ACHN (cell line): ENCODE measurements around the gene RPS5.
"Not testable (repeated sequence)": the region's sequence is repeated elsewhere in the genome, so short reads cannot be mapped to it uniquely, and the experiment has no call there.

Experiments used
- DNase-seq: peaks from one replicate; pipeline ENCODE4 v3.0.0-alpha.2; 2015
- in situ Hi-C: cut with HindIII; loops from 2 replicates; pipeline ENCODE4 v1.10.0; 2017; ENCODE audit warnings: low sequenced_read_pairs, low pct_ligation_motif_present, low pct_unique_long_range_greater_than_20kb

RPS5 gene

DNA sequence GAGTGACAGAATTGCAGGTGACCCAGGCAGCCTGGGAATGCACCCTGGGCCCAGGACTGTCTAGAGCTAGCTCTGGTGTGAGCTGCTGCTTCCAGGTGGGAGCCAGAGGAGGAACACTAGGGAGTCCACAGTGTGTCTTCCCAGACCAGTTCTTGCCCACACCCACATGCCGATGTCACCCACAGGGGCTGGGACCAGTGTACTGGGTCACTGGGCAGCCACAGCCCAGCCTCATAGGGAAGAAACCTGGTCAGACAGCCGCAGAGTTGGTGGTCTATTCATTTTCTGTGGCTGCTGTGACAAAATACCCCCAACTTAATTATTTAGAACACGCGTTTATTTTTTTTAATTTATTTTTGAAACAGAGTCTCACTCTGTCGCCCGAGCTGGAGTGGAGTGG is 11.5 kb downstream of the RPS5 start:
- in situ Hi-C loops, result no loop called here
- DNase-seq, result no peak

DNA sequence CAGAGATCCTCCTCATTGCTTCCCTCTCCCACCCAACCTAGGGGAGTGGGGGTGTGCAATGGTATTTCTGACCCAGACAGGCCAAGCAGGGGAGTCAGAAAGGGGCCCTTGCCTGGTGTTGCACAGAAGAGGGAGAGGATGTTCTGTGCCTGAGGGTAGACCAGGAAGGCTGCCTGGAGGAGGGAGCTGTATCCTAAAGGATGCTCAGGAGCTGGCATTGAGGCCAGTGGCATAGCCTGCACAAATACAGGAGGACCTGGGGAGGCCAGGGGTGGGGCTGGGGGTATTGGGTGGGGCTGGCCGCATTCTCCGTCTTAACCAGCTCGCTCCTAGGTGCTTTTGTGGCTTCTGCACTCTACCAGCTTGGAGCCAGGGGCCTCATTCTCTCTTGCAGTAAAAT is 12.8 kb downstream of the RPS5 start:
- DNase-seq, result no peak
- in situ Hi-C loops, result no loop called here

DNA sequence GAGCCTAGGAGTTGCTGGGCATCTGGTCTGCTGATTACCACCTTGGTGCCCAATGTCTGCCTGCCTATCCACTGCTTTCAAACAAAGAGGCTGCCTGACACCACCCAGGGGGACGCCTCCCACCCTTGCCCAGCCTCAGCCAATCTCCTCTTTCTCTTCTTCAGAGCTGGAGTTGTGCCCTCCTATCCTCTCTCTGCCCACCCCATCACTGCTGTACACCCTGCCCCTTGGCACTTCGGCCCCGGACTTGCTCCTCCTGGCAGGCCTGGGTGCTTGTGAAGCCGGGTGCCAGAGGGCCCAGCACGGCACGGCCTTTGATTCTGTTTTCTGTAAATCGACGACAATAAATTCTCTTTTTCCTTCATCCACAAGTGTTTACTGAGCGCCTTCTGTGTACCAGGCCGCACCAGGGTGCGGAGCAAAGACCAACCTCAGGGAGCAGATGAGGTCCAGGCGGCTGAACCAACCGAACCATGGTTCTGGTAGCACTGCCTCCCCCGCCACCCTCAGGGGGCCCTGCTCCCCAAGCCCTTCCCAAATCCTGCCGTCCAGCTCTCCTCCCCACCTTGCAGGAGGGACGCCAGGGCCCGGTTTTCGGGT is 13.3 kb downstream of the RPS5 start:
- DNase-seq, result no peak
- in situ Hi-C loops, result no loop called here

DNA sequence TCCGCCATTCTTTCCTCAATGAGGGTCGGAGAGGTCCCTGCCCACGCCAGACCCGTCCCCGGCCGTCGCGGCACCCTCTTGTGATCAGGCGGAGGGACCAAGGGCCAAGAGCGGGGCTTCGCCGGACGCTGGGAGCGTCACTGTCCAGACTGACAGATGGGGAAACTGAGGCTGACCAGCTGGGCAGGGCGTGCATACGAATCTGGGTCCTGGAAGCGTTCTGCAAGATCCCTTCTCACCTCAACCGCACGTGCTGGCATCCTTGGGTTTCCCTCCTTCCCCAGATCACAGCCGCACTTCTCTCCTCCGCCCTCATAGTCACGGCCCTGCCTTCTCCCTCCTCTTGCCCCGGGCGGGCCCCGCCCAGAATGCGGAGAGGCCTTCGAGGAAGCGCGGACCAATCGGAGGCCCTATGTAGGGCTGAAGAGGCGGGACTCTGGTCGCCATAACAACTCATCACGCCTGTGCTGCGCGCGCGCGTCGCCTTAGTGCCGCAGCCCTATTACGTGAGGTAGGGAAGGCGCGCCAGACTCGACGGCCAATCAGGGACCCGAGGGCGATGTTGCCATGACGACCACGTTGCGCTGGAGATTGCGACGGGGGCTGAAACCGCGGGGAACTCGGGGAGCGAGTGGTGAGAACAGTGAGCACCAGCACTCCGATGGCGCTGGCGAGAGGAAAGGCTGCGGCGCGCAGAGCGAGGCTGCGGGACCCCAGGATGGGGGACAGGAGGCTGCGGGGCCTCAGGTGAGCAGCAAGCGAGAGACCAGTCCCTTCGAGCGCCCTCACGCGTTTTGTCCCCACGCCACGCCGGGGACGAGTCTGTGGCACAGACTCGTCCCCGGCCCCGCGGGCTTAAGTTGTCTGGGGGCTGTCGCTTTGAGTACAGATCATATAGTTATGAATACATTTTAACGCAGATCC is 14.1 kb downstream of the RPS5 start:
- peak; percentile 97 for DNase-seq
- in situ Hi-C loops, result no loop called here

DNA sequence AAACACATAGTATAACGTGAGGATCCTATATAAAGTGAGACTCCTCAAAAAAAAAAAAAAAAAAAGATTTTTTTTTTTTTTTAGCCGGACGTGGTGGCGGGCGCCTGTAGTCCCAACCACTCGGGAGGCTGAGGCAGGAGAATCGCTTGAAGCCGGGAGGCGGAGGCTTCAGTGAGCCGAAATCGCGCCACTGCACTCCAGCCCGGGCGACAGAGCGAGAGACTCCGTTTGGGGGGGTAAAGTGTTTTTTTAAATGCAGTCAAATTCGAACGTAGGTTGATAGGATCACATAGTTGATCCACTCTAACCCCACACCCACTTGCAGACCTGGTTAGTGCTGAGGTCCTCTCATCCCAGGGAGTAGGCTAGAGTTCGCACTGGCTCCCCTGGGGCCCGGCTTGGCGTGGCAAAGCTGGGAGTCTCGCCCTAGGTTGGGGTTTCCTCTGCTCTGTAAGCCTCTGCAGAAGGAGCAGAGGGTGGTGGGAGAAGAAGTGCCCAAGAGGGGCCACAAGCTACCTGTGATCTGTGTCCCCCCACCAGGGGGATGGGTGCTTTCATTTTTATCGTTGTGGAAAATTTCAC is 14.9 kb downstream of the RPS5 start:
- in situ Hi-C loops, result no loop called here
- DNase-seq, result no peak

DNA sequence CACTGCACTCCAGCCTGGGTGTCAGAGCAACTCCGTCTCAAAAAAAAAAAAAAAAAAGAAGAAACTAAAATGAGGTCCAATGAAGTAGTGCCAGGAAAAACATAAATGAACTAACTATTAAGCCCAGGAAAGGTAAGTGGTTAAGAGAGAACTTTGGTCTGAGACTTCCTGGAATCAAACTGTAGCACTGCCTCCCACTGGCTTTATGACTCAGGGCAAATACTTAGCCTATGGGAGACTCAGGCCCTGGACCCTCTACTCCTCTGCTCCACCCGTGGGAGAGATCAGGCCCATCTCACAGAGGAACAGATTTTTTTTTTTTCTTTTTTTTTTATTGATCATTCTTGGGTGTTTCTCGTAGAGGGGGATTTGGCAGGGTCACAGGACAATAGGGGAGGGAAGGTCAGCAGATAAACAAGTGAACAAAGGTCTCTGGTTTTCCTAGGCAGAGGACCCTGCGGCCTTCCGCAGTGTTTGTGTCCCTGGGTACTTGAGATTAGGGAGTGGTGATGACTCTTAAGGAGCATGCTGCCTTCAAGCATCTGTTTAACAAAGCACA is 16.9 kb downstream of the RPS5 start:
- in situ Hi-C loops, result not testable (repeated sequence)

DNA sequence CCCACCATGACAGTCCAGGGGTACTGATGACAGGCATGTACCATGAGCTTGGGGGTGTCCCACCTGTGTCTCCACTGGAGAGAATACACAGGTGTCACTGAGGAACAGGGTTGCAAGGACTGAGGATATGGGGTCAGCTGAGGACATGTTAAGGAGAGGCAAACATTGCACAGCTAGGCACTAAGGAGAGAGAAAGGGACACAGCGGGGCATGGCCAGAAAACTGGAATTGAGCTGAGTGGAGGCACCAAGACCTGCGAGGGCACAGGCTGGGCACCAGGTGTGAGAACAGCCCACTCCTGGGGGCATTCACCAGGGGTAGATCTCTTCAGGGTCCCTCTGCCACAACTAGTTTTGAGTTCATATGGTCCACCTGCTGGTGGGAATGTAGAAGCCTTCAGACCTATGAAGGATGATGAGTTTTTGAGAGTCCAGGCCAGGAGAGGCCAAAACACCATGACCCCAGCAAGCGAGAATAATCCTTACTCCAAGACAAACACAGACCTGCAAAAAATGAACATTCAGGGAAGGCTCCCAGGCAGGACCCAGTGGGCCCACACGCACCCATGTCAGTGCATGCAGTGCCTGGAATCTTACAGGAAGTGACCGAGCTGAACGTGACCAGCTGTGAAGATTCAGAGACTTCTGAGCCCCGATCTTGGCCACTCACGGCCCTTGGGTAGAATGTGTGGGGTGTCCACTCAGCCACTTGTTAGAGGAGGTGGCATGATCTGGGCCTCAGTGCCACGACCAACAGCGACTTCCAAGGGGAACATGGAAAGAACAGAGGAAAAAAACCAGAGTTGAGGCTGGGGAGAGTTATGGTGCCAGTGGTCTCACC is 20.0 kb downstream of the RPS5 start:
- in situ Hi-C loops, result no loop called here
- DNase-seq, result no peak

More for the DNA sequence above, 16.9 kb downstream of the RPS5 start:
- not testable (repeated sequence) for DNase-seq

DNA sequence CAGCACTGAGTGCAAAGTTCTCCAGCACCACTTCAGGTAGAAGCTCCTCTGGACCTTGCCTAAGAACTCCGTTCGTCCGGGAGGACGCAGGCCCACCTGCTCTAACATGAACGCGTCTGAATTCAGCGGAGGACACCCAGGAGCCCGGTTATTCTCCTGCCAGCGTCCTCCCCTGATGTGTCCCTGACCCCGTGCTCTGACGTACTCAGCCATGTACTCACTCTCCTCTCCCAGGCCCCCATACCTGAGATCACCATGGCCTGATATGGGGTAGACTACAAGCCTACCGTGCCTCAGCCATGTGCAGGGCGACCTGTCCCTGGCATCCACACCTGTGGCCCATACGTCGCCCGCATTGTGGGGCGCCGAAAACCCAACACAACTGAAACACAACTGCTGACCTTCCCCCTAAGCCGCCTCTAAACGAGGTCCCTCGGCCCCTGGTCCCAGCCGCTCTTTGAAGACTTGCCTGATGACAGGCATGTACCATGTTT is 20.6 kb downstream of the RPS5 start:
- in situ Hi-C loops, result no loop called here
- no peak for DNase-seq

DNA sequence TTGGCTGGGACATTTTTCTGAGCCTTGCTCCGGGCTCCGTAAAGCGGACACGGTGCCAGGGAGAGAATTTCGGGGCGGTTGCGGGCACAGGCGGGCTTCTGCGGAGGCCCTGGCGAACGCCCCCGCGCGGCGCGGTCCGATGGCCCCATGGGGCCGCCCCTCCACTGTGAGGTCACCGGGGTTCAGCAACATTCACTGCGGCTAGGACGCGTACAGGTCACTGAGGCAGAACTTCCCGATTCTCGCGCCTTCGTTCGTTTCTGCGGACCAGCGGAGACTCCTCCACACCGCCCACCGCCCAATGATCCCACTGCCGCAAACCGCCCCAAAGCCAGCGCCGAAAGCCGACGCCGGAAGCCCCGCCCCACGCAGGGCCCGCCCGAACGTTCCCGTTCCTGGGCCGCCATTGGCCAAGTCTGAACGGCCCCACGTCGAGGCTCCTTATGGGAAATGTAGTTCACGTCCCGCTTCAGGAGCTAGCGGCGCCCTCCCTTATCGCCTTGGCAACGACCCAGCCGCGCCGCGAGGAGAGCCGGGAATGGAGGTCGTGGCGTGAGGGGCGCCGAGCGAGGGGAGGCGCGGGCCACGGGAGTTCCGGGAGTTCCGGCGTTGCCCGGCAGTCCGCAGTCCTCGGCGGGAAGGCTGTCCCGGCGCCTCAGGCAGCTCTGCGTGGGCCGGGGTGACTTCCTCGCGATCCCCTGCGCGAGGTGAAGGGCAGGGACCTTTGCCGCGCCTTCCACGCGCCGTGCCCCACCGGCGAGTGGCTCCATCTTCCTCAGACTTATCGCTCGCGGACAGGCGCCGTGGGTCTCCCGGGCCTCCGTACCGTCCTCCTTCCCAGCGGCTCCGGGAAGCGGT is 21.3 kb downstream of the RPS5 start, which contains the start of gene ZNF584:
Gene ZNF584, plus strand, starts transcription at position 498 of the 858 bp plus-strand sequence. CDS start 499 bp downstream, outside the sequence.
- DNase-seq, result peak; percentile 92
- in situ Hi-C loops, result no loop called here

DNA sequence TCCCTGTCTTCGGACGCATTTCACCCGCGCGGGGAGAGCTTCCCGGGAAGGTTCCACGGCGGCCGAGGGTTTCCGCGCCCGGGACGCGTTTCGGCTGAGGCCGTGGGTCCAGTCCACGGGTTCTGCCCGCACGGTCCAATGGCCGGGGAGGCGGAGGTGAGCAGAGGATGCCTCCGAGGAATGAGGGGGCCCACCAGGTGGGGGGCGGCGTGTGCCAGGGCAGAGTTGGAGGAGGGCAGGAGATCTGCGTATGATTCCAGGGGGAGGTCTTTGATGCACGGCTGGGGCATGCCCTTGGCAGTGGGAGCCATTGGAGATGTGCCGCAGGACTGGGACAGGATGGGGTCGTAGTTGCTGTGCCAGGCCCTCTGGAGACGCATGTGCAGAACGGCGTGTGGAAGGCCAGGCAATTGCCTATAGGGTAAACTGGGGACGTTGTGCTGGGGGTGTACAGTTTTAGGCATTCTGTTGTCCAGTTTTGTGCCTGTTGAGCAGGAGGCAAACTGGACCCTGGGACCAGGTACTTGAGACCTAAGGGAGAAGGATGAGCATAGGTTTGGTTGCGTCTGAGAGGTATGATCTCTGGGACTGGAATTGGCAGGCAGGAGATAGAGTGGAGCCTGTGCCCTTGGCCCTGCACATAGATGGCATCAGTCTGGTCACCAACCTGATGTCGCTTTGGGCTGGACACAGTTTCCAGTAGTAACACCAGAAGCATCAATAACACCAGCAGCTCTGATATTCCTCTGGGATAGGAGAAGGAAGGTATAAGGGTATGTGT is 22.1 kb downstream of the RPS5 start:
- peak; percentile 41 for DNase-seq
- in situ Hi-C loops, result no loop called here

DNA sequence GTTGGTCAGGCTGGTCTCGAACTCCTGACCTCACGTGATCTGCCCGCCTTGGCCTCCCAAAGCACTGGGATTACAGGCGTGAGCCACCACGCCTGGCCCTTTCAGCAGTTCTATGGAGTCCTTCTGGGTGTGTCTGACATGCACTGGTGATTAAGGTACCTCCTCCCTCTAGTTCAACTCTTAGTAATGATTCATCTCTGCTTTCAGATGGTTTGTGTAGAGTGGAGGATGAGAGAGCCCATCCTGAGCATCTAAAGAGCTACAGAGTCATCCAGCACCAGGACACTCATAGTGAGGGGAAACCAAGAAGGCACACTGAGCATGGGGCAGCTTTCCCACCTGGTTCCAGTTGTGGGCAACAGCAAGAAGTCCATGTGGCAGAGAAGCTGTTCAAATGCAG is 29.5 kb downstream of the RPS5 start:
- DNase-seq, result no peak
- in situ Hi-C loops, result no loop called here

DNA sequence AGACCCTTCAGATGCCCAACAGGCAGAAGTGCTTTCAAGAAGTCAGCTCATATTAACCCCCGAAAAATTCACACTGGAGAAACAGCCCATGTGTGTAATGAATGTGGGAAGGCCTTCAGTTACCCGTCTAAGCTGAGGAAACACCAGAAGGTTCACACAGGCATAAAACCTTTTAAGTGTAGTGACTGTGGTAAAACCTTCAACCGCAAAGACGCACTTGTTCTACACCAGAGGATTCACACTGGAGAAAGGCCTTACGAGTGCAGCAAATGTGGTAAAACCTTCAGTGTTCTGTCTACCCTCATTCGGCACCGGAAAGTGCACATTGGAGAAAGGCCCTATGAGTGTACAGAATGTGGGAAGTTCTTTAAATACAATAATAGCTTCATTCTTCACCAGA is 30.0 kb downstream of the RPS5 start:
- in situ Hi-C loops, result no loop called here
- no peak for DNase-seq

DNA sequence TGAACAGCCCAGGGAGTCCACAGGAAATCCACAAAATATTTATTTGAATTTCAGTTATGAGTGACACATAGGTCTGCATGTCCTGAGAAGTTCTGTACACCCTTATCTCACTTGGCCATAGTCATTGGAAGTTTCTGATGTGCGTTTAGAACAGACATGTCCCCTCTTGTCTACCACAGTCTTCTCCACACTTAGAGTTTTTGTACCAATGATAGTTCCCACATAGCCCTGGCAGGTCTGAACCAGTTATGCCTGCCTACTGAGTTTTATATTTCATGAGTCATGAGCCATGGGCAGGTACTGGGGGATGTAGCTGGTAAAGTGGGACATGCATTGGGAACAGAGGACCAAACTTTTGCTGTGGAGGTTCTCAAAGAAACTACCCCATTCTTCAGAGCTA is 41.5 kb downstream of the RPS5 start:
- in situ Hi-C loops, result no loop called here
- DNase-seq, result no peak

DNA sequence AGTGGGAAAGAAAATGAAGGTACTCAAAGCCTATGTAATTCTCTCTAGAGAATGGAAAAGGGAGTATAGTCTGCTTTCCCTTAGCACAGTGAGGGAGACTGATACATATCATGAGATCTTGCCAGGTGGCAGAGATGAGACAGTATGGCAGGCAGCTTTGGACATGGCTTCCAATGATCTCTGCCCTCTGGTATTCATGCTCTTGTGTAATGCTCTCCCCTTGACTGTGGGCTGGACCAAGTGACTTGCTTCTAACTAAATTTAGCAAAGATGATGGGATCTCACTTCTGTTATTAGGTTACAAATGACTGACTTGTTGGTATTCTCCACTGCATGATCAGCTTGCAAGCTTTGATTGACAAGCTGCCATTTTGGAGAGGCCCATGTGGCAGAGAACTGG is 42.7 kb downstream of the RPS5 start:
- in situ Hi-C loops, result no loop called here
- DNase-seq, result no peak

DNA sequence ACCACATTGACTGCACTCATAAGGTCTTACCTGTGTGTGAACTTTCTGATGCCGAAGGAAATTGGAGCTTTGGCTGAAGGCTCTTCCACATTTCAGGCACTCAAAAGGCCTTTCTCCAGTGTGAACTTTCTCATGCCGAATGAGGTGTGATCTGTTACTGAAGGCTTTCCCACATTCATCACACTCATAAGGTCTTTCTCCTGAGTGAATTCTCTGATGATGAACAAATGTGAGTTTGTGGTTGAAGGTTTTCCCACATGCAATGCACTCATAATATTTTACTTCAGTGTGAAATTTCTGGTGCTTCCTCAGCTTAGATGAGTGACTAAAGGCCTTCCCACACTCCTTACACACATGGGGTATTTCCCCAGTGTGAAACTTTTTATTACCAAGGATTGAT is 47.1 kb downstream of the RPS5 start:
- DNase-seq, result peak; percentile 10
- in situ Hi-C loops, result no loop called here

DNA sequence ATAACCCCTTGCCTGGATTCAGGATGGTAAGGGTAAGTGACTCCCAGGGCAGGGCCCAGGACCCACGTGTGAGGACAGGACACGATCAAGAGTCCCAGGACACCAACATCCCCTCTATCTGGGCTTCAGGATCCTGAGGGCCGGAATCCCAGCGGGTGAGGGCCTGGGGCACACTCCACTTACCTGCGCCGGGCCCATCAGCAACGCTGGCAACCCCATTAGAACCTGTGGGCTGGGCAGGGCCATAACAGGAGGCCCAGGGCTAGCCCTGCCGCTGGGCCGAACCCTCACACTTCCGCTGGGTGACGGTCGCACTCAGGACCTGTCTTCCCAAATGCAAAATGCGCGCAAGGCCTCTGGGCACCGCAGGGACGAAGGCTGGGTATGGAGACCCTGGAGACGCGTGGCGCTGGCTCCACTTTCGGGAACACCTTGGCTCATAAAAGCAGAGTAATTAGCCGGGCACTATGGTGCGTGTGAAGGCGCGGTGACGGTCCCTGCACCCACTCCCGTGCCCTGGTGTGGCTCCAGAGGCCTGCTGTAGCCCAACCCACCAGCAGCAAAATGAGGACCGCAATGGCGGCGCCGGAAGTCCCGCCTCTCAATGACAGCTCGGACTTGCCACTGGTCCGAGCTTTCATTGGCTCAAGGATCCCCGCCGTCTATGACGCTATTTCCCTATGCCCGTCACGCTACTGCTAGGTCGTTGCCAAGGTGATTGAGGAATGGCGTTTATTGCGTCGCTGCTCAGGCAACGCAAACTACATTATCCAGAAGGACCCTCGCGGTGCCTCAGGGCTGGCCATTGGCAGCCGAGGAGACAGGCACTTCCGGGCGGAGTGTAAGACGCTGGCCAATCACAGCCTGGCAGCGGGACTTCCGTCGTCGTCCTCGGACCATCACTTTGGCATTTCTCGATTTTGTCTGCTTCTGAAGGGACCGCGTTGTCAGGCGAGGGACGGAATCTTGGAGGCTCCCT is 52.8 kb downstream of the RPS5 start, which contains the start of gene ZNF132:
Gene ZNF132, minus strand, starts transcription at position 578 of the 979 bp plus-strand sequence. Its CDS starts 332 bp downstream, at position 246.
- in situ Hi-C loops, result no loop called here
- peak; percentile 88 for DNase-seq
